Sigmoid colon (tissue), 7 donors: Measurements from ENCODE around the gene RAET1L. TPM values are rescaled to one million over a fixed set of nuclear protein-coding genes. Genes with fewer than 3 reads are reported as not detected.
"Not testable (repeated sequence)": the region's sequence is repeated elsewhere in the genome, so short reads cannot be mapped to it uniquely, and the experiment has no call there.

Source experiments
- DNase-seq: peaks from one replicate; pipeline ENCODE4 v3.0.0-alpha.2; 2019
- H3K27ac ChIP-seq, 4 donors: fragments of 200-600 bp; sonication (generic); one replicate each; pipeline ENCODE4 v1.5.1; 2016 to 2019; ENCODE audit warnings: mild to moderate bottlenecking in 1 of 4
- H3K27me3 ChIP-seq, 3 donors: fragments of 200-600 bp; sonication (generic); one replicate each; pipeline ENCODE4 v1.5.1; 2019; ENCODE audit warnings: mild to moderate bottlenecking in 1 of 3
- H3K36me3 ChIP-seq, 4 donors: fragments of 200-600 bp; sonication (generic); one replicate each; pipeline ENCODE4 v1.5.1; 2016 to 2019
- H3K4me1 ChIP-seq, 4 donors: fragments of 200-600 bp; sonication (generic); one replicate each; pipeline ENCODE4 v1.5.1; 2017 to 2019
- H3K4me3 ChIP-seq, 4 donors: fragments of 200-600 bp; sonication (generic); one replicate each; pipeline ENCODE4 v1.5.1; 2017 to 2019; ENCODE audit warnings: mild to moderate bottlenecking in 2 of 4, moderate library complexity in 1 of 4
- H3K9me3 ChIP-seq, 4 donors: fragments of 200-600 bp in 3 of 4; sonication (generic) in 3 of 4; one replicate each; pipeline versions ENCODE4 v1.5.1 to v1.6.1; 2013 to 2019
- EP300 ChIP-seq, 4 donors: sonication (generic); formaldehyde crosslinking; IDR thresholded peaks; one replicate each; pipeline ENCODE4 v1.6.1; 2017; ENCODE audit warnings: antibody characterized with exemption in 4 of 4
- POLR2A ChIP-seq, 2 donors: fragments of 450-650 bp; IDR thresholded peaks; one replicate each; pipeline ENCODE4 v1.6.1; 2016; ENCODE audit warnings: antibody characterized with exemption in 2 of 2, mild to moderate bottlenecking in 2 of 2, moderate library complexity in 2 of 2
- POLR2AphosphoS5 ChIP-seq, 4 donors: sonication (generic); formaldehyde crosslinking; IDR thresholded peaks; one replicate each; pipeline ENCODE4 v1.6.1; 2017; ENCODE audit warnings: antibody characterized with exemption in 4 of 4
- WGBS, 2 donors: extraction: QIAGEN DNeasy Blood & Tissue Kit; methylation state at CpG; one replicate each; pipeline ENCODE4 v1.1.7; 2013; 5-methylcytosine and 5-hydroxymethylcytosine counted together
- intact Hi-C: fragments of 100-400 bp; cut with DNase I; formaldehyde crosslinking; loops from one replicate; pipeline ENCODE4 v1.15.1; 2023
- polyA plus RNA-seq, 3 donors: library from polyadenylated mRNA; stranded (reverse); fragments of 200-250 nt; gene quantifications; one replicate each; pipeline ENCODE4 v1.2.3, GENCODE V29; 2013
- total RNA-seq, 4 donors: library from RNA; depleted of rRNA; stranded (reverse); fragments of >200 nt; gene quantifications; one replicate each; pipeline ENCODE4 v1.1.0, GENCODE V29; 2016
- TF ChIP-seq, protein P1 (sequence below), 4 experiments: fragments of 450-650 bp in 3 of 4; fragments of 200-600 bp in 1 of 4; IDR thresholded peaks; one replicate each; pipeline ENCODE4 v1.5.1; 2016 to 2019; ENCODE audit warnings: antibody characterized with exemption in 4 of 4, mild to moderate bottlenecking in 3 of 4, moderate library complexity in 2 of 4
- donor health status: healthy with polysubstance abuse.
- donor health status: Bipolar disorder and iron deficiency.
- donor health status: healthy.

RAET1L gene
- total and polyA plus RNA-seq, 7 donors, result not detected

DNA sequence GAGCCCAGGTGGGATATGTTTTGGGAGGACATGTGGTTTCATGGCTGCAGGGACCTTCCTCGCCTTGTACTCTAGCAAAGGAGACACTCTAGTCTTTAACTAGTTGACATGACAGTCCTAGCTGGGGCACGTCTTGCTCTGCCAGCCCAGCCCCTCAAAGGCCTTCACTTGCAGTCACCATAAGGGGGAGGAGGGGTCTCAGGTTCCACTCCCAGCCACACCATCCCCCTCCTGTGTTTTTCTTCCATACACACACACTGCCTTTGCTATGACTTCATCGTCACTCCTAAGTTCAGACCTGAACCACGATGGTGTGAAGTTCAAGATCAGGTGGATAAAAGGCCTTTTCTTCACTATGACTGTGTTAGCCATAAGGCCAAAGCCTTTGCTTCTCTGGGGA, 48.1 kb downstream of the RAET1L start:
- no peak for TF ChIP-seq POLR2AphosphoS5 (IDR thresholded peaks at IDR 0.05)
- TF ChIP-seq, protein P1, sequence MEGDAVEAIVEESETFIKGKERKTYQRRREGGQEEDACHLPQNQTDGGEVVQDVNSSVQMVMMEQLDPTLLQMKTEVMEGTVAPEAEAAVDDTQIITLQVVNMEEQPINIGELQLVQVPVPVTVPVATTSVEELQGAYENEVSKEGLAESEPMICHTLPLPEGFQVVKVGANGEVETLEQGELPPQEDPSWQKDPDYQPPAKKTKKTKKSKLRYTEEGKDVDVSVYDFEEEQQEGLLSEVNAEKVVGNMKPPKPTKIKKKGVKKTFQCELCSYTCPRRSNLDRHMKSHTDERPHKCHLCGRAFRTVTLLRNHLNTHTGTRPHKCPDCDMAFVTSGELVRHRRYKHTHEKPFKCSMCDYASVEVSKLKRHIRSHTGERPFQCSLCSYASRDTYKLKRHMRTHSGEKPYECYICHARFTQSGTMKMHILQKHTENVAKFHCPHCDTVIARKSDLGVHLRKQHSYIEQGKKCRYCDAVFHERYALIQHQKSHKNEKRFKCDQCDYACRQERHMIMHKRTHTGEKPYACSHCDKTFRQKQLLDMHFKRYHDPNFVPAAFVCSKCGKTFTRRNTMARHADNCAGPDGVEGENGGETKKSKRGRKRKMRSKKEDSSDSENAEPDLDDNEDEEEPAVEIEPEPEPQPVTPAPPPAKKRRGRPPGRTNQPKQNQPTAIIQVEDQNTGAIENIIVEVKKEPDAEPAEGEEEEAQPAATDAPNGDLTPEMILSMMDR (IDR thresholded peaks at IDR 0.05), result no peak
- TF ChIP-seq EP300 (IDR thresholded peaks at IDR 0.05), result no peak
- TF ChIP-seq POLR2A (IDR thresholded peaks at IDR 0.05), result no peak
- Histone ChIP-seq H3K27me3 (peaks cover 2 to 73% (median 2%) of the 10 kb centered on the region in 3 donors), H3K4me3 (no peak overlapping the region), H3K4me1 (no peaks in the 10 kb centered on the region), H3K36me3 (no peaks in the 10 kb centered on the region), H3K27ac (no peak overlapping the region), H3K9me3 (no peaks in the 10 kb centered on the region)
- no peak for DNase-seq
- WGBS, 2 donors, result 60 to 83% methylated on average over 4 of the region's 4 CpGs
- intact Hi-C loops, result no loop called here

DNA sequence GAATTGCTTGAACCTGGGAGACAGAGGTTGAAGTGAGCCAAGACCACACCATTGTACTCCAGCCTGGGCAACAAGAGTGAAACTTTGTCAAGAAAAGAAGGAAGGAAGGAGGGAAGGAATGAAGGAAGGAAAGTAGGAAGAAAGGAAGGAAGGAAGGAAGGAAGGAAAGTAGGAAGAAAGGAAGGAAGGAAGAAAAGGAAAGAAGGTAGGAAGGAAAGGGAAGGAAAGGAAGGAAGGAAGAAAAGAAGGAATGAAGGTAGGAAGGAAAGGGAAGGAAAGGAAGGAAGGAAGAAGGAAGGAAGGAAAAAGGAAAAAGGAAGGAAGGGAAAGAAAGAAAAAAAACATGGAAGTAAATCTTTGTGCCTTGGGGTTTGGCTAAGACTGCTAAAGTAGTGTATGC, 49.9 kb downstream of the RAET1L start:
- Histone ChIP-seq H3K27ac (no peak overlapping the region), H3K36me3 (no peaks in the 10 kb centered on the region), H3K9me3 (no peaks in the 10 kb centered on the region), H3K4me1 (no peaks in the 10 kb centered on the region), H3K4me3 (no peak overlapping the region), H3K27me3 (peaks cover 0 to 66% (median 2%) of the 10 kb centered on the region in 3 donors)
- DNase-seq, result no peak
- TF ChIP-seq POLR2AphosphoS5 (IDR thresholded peaks at IDR 0.05) (no peak), EP300 (IDR thresholded peaks at IDR 0.05) (no peak), POLR2A (IDR thresholded peaks at IDR 0.05) (no peak)
- TF ChIP-seq, protein P1 (IDR thresholded peaks at IDR 0.05), result no peak
- intact Hi-C loops, result no loop called here

DNA sequence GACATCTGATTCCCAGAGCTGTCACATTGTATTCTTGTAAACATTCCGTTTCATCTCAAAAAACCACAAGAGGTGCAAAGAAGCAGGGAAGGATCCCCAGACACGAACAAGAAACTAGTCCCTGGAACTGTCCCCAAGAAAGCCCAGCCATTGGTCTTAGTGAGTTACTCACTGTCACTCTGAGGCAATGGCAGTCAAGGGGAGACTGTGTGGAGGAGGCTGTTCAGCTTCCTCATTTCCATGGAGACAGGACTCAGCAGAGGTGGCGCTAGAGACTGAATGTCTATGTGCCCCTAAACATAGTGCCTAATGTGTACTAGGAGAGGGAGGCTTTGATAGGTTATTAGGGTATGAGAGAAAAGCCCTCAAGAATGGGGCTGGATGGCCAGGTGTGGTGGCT, 50.5 kb downstream of the RAET1L start:
- 37 to 42% methylated on average over 3 of the region's 3 CpGs for WGBS, 2 donors
- no peaks in the 10 kb centered on the region for H3K9me3 ChIP-seq
- H3K4me1 ChIP-seq, result no peaks in the 10 kb centered on the region
- no peaks in the 10 kb centered on the region for H3K36me3 ChIP-seq
- H3K4me3 ChIP-seq, result no peak overlapping the region
- intact Hi-C loops, result no loop called here
- no peak for TF ChIP-seq POLR2A (IDR thresholded peaks at IDR 0.05)
- TF ChIP-seq EP300 (IDR thresholded peaks at IDR 0.05), result no peak
- no peak for TF ChIP-seq POLR2AphosphoS5 (IDR thresholded peaks at IDR 0.05)
- TF ChIP-seq, protein P1 (IDR thresholded peaks at IDR 0.05), result no peak
- DNase-seq, result no peak
- H3K27ac ChIP-seq, result no peak overlapping the region
- peaks cover 0 to 67% (median 2%) of the 10 kb centered on the region in 3 donors for H3K27me3 ChIP-seq

DNA sequence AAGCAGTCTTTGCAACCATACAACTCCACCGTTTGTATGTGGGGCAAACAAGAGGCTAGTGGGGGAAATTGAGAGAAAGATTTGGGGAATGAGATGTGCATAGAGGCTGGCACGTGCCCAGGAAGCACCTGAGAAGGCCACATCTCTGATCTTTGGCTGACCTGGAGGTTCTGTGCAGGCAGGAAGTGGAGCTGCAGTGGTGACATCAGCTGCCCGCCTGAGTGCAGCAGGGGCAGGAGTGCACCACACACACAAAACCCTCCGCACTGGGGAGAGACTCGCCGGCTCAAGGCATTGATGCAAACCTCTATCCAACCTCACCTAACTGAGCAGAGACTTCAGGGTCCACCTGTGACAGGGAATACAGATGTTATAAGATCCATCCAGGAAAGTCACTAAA, 50.9 kb downstream of the RAET1L start:
- H3K27me3 ChIP-seq, result peaks cover 0 to 68% (median 2%) of the 10 kb centered on the region in 3 donors
- H3K4me3 ChIP-seq, H3K36me3 ChIP-seq, H3K9me3 ChIP-seq, DNase-seq, H3K4me1 ChIP-seq, intact Hi-C loops, H3K27ac ChIP-seq: not testable (repeated sequence)
- 61 to 62% methylated on average over 6 of the region's 6 CpGs for WGBS, 2 donors

DNA sequence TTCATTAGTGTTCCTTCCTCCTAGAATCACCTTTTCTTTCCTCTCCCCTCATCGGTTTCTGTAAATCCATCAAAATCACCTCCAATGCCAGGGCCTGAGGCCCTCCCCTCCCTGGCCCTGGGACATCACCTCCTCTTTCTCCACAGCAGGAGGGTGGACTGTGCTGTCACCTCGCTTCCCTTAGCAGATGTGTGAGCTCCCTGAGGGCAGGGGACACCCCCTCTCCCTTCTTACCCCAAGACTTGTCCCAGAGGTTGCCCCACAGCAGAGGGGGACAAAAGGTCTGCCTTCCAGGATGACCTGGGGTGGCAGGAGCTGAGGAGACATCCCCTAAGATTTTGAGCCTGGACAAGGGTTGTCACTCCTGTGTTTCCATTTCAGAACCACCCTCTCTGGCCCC, 55.7 kb downstream of the RAET1L start:
- H3K36me3 ChIP-seq, result no peaks in the 10 kb centered on the region
- TF ChIP-seq POLR2A (IDR thresholded peaks at IDR 0.05) (no peak), POLR2AphosphoS5 (IDR thresholded peaks at IDR 0.05) (no peak), EP300 (IDR thresholded peaks at IDR 0.05) (no peak)
- TF ChIP-seq, protein P1 (IDR thresholded peaks at IDR 0.05), result no peak
- no peak overlapping the region for H3K4me3 ChIP-seq
- H3K27me3 ChIP-seq, result peaks cover 10 to 93% (median 36%) of the 10 kb centered on the region in 3 donors
- 75 to 80% methylated on average over 2 of the region's 2 CpGs for WGBS, 2 donors
- no peaks in the 10 kb centered on the region for H3K9me3 ChIP-seq
- DNase-seq, result peak; percentile 30
- H3K4me1 ChIP-seq, result peaks cover 0 to 11% (median 10%) of the 10 kb centered on the region in 4 donors
- H3K27ac ChIP-seq, result no peak overlapping the region
- intact Hi-C loops, result no loop called here

DNA sequence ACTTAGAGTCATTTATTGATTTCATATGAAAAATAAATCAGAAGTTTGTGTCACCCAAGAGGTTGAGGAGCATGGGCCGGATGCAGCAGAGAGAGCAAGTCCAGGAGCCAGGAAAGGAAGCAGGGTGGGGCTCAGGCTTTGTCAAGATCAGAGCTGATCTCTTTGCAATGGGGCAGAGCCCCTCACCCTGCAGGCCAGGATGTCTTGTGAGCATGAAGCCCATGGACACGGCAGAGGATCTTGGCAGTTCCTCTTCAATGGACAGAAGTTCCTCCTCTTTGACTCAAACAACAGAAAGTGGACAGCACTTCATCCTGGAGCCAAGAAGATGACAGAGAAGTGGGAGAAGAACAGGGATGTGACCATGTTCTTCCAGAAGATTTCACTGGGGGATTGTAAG, 56.4 kb downstream of the RAET1L start:
- H3K9me3 ChIP-seq, H3K36me3 ChIP-seq, intact Hi-C loops, H3K27ac ChIP-seq, DNase-seq, H3K4me3 ChIP-seq: not testable (repeated sequence)
- whole genome bisulfite sequencing, 2 donors, result 72 to 82% methylated on average over 2 of the region's 2 CpGs
- Histone ChIP-seq H3K4me1 (peaks cover 0 to 18% (median 17%) of the 10 kb centered on the region in 4 donors), H3K27me3 (peaks cover 17 to 93% (median 44%) of the 10 kb centered on the region in 3 donors)
